Measurements from ENCODE around the gene FAM180B.

FAM180B gene

DNA sequence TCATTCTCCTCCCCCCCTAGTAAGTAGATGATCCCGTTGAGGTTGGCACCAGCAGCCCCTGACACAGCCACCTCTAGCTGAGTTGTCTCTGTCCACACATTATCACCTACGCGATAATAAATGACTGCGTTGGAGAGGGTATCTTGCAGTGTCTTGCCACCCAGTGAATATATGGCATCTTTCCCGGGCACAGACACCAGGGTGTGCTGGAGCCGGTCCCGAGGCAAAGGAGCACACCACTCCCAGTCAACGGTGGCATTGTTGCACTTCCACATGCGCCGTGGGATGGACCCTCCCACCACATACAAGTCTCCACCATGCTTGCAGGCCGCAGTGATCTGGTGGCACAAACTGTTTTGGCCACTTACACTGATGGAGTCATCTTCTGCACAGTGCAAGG, 13.2 kb upstream of the FAM180B start:
- H3K9me3 ChIP-seq (ENCODE audit: insufficient read depth, low read length), result no peaks in the 10 kb centered on the region
- TF ChIP-seq EZH2phosphoT487 (conservative IDR thresholded peaks at IDR 0.05; ENCODE audit: low read length), result no peak
- no peak for TF ChIP-seq CTCF (IDR thresholded peaks at IDR 0.05; ENCODE audit: insufficient read depth, low read length, poor library complexity, severe bottlenecking)
- peaks cover 19% of the 10 kb centered on the region; the same call in 1 of the 2 replicates for H3F3A ChIP-seq (ENCODE audit: insufficient read depth)
- H3K9ac ChIP-seq (ENCODE audit: low read length), result no peak overlapping the region
- no peaks in the 10 kb centered on the region for H3K27me3 ChIP-seq (ENCODE audit: low read length)
- H3K4me2 ChIP-seq (ENCODE audit: low read depth, low read length, poor library complexity, severe bottlenecking), result no peak overlapping the region
- H3K4me3 ChIP-seq (ENCODE audit: insufficient read depth, low read length, poor library complexity, severe bottlenecking), result no peak overlapping the region
- peaks cover 51% of the 10 kb centered on the region for H3K79me2 ChIP-seq (ENCODE audit: insufficient read depth, low read length)
- H3K36me3 ChIP-seq (ENCODE audit: low read length), result peaks cover 13% of the 10 kb centered on the region
- H2AFZ ChIP-seq (ENCODE audit: low read depth, low read length, severe bottlenecking), result no peak overlapping the region
- no peak overlapping the region for H3K27ac ChIP-seq (ENCODE audit: low read depth, low read length)
- H4K20me1 ChIP-seq (ENCODE audit: low read depth, low read length), result no peaks in the 10 kb centered on the region; the same call in 1 of the 2 replicates
- H3K9me2 ChIP-seq (replicated peaks; ENCODE audit: insufficient read depth, low read length), result no peaks in the 10 kb centered on the region

GRCh38 chr11:47577460-47578041, 8.9 kb upstream of the FAM180B start:
- H2AFZ ChIP-seq (ENCODE audit: low read depth, low read length, severe bottlenecking), result no peak overlapping the region
- peaks cover 48% of the 10 kb centered on the region for H3K79me2 ChIP-seq (ENCODE audit: insufficient read depth, low read length)

GRCh38 chr11:47578524-47579494, 7.7 kb upstream of the FAM180B start, which contains the start of the genes KBTBD4 and NDUFS3:
Gene KBTBD4 (minus strand): TSS chr11:47578970. CDS start chr11:47578951, 19 bp downstream.
Gene NDUFS3 (plus strand): TSS chr11:47579074. CDS start chr11:47579092, 18 bp downstream.
- no peaks in the 10 kb centered on the region for H3K9me3 ChIP-seq (ENCODE audit: insufficient read depth, low read length)
- peaks cover 5% of the 10 kb centered on the region; the same call in 1 of the 2 replicates for H3F3A ChIP-seq (ENCODE audit: insufficient read depth)
- peak within 1 kb of the TSS; percentile 63 for H3K4me3 ChIP-seq (ENCODE audit: insufficient read depth, low read length, poor library complexity, severe bottlenecking)
- peak within 1 kb of the TSS; percentile 62 for H2AFZ ChIP-seq (ENCODE audit: low read depth, low read length, severe bottlenecking)
- H3K4me2 ChIP-seq (ENCODE audit: low read depth, low read length, poor library complexity, severe bottlenecking), result peak within 1 kb of the TSS; percentile 69
- peak within 1 kb of the TSS; percentile 84 for H3K9ac ChIP-seq (ENCODE audit: low read length)
- peaks cover 41% of the 10 kb centered on the region for H3K79me2 ChIP-seq (ENCODE audit: insufficient read depth, low read length)
- H3K27me3 ChIP-seq (ENCODE audit: low read length), result no peaks in the 10 kb centered on the region
- H3K27ac ChIP-seq (ENCODE audit: low read depth, low read length), result peak within 1 kb of the TSS; percentile 49
- 0 out of 2 replicates have a peak, but pooled peaks cover 5% of the 10 kb centered on the region for H3K36me3 ChIP-seq (ENCODE audit: low read length)
- H3K9me2 ChIP-seq (replicated peaks; ENCODE audit: insufficient read depth, low read length), result no peaks in the 10 kb centered on the region
- no peaks in the 10 kb centered on the region for H4K20me1 ChIP-seq (ENCODE audit: low read depth, low read length)
- TF ChIP-seq CTCF (IDR thresholded peaks at IDR 0.05; ENCODE audit: insufficient read depth, low read length, poor library complexity, severe bottlenecking) (no peak), EZH2phosphoT487 (conservative IDR thresholded peaks at IDR 0.05; ENCODE audit: low read length) (no peak)

More at GRCh38 chr11:47577460-47578041, 8.9 kb upstream of the FAM180B start:
- H3K9me2 ChIP-seq (replicated peaks; ENCODE audit: insufficient read depth, low read length), result no peaks in the 10 kb centered on the region
- H3K27ac ChIP-seq (ENCODE audit: low read depth, low read length), result no peak overlapping the region
- H3K36me3 ChIP-seq (ENCODE audit: low read length), result 0 out of 2 replicates have a peak, but pooled peaks cover 7% of the 10 kb centered on the region
- no peaks in the 10 kb centered on the region for H4K20me1 ChIP-seq (ENCODE audit: low read depth, low read length)
- H3K9me3 ChIP-seq (ENCODE audit: insufficient read depth, low read length), result no peaks in the 10 kb centered on the region
- peaks cover 5% of the 10 kb centered on the region; the same call in 1 of the 2 replicates for H3F3A ChIP-seq (ENCODE audit: insufficient read depth)
- H3K4me3 ChIP-seq (ENCODE audit: insufficient read depth, low read length, poor library complexity, severe bottlenecking), result peak overlapping the region; percentile 63
- H3K27me3 ChIP-seq (ENCODE audit: low read length), result no peaks in the 10 kb centered on the region
- TF ChIP-seq CTCF (IDR thresholded peaks at IDR 0.05; ENCODE audit: insufficient read depth, low read length, poor library complexity, severe bottlenecking), result no peak
- no peak for TF ChIP-seq EZH2phosphoT487 (conservative IDR thresholded peaks at IDR 0.05; ENCODE audit: low read length)
- H3K4me2 ChIP-seq (ENCODE audit: low read depth, low read length, poor library complexity, severe bottlenecking), result peak overlapping the region; percentile 69
- H3K9ac ChIP-seq (ENCODE audit: low read length), result peak overlapping the region; percentile 84
